NCI-H2196 treated with DMSO at 0.1 percent for 48 hours (cell line): ENCODE measurements around the gene VWF.
"Not testable (repeated sequence)": the region's sequence is repeated elsewhere in the genome, so short reads cannot be mapped to it uniquely, and the experiment has no call there.

Experiments
- DNase-seq: peaks from one replicate; lab custom pipeline; 2025; ENCODE audit not compliant: unreplicated experiment; lab: John Stamatoyannopoulos, UW

The VWF gene

GRCh38 chr12:6124411-6125309 lies at the start of gene VWF:
VWF (minus strand) TSS chr12:6124670; CDS start chr12:6123196, 1,474 bp downstream.
- DNase-seq, result no peak

- DNase-seq, result no peak
Observed at GRCh38 chr12:6172862-6173261, 48.4 kb upstream of the VWF start.

- no peak for DNase-seq
Observed at GRCh38 chr12:6172086-6172485, 47.6 kb upstream of the VWF start.

DNA sequence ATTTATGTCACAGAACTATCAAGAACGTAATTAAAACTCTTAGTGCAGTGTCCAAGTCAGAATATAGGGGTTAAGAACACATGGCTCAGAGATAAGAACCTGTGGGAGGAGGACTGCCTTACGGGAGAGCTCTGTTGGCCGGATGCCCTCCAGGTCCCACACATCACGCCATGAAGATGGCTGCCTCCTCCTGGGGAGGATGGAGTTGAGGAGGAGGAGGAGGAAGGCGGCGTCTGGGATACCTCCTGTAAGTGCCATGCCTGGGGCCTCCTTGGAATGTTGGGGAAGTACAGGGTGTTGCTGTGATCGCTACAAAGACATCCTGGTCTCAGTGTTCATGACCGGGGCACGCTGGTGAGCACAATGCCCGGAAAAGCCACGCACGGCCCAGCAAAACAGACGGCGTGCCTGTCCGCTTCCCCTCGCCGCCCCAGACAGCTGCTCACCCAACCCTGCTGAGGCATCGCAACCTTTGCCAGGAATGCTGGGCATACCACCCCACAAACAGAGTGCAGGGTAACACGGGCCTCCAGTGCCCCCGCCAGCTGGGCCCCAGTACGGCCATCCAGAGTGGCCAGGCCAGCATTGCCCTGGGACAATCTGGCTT lies 47.0 kb upstream of the VWF start:
- DNase-seq, result no peak

- DNase-seq, result no peak
Observed at GRCh38 chr12:6167327-6168280, 43.1 kb upstream of the VWF start.

DNA sequence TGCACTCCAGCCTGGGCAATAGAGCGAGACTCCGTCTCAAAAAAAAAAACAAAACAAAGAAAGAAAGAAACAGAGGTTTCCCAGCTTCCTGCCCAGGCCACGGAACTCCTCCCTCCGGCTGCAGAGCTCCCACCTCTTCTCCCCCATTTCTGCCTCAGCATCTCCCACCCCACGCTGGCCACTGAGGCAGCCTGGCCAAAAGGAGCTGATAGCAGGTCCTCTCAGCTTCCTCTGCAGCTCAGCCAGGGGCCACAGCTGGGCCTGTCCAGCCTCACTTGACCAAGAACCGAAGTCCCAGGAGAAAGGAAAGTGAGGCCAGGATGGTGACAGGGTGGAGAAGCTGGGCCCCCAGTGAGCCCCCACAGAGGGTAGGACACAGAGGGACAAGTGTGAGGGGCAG lies 42.3 kb upstream of the VWF start:
- DNase-seq, result no peak

DNA sequence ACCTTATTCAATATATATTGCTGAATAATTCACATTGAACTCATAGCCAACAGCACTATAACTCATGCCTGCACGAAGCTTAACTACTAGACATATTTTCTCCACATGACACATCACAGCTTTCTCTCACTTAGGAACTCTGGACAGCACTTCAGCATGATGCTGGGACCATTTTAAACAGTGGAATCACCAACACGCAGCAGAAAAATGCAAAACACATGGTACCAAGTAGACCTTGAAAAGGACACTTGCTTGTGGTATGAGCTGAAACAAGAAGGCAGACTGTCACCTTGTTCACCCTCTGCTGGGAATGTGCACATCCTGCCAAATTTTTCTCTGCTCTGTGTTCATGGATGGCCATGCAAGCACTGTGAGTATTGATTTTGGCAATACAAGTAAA lies 40.9 kb upstream of the VWF start:
- no peak for DNase-seq

- no peak for DNase-seq
Observed at GRCh38 chr12:6163416-6164060, 39.1 kb upstream of the VWF start.

- DNase-seq, result no peak
Observed at GRCh38 chr12:6161124-6161882, 36.8 kb upstream of the VWF start.

- not testable (repeated sequence) for DNase-seq
Observed at GRCh38 chr12:6160049-6160649, 35.7 kb upstream of the VWF start.

DNA sequence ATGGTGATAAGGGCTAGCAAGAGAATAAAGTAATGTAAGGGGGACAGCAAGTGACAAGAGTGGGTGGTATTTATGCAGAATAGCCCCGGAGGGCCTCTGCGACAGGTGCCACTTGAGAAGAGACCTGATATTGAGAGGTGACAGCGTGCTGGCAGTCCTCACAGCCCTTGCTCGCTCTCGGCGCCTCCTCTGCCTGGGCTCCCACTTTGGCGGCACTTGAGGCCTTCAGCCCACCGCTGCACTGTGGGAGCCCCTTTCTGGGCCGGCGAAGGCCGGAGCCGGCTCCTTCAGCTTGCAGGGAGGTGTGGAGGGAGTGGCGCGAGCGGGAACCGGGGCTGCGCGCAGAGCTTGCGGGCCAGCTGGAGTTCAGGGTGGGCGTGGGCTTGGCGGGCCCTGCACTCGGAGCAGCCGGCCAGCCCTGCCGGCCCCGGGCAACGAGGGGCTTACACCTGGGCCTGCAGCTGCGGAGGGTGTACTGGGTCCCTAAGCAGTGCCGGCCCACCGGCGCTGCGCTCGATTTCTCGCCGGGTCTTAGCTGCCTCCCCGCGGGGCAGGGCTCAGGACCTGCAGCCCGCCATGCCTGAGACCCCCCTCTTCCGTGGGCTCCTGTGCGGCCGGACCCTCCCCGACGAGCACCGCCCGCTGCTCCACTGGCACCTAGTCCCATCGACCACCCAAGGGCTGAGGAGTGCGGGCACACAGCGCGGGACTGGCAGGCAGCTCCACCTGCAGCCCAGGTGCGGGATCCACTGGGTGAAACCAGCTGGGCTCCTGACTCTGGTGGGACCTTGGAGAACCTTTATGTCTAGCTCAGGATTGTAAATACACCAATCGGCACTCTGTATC lies 34.9 kb upstream of the VWF start:
- not testable (repeated sequence) for DNase-seq

GRCh38 chr12:6158749-6159148 lies 34.3 kb upstream of the VWF start:
- DNase-seq, result no peak

GRCh38 chr12:6158255-6158654 lies 33.8 kb upstream of the VWF start:
- no peak for DNase-seq

DNA sequence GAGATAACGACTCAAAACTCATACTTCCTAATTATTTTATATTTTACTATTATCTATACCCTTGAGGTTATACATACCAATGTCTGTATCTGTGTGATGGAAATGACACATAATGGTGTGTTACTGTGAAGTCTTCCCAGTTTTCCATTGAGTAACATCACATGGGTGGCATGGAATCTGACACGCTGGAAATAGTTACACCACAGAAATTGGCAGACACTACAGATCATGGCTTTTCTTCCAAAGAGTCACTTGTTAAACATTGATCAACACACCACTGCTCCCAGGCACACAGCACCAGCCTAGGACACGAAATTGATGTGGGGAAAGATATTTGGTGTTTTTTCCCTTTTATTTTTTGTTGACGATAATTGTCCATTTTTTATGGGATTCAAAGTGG lies 33.0 kb upstream of the VWF start:
- DNase-seq, result no peak

GRCh38 chr12:6154730-6155459 lies 30.4 kb upstream of the VWF start:
- DNase-seq, result no peak

DNA sequence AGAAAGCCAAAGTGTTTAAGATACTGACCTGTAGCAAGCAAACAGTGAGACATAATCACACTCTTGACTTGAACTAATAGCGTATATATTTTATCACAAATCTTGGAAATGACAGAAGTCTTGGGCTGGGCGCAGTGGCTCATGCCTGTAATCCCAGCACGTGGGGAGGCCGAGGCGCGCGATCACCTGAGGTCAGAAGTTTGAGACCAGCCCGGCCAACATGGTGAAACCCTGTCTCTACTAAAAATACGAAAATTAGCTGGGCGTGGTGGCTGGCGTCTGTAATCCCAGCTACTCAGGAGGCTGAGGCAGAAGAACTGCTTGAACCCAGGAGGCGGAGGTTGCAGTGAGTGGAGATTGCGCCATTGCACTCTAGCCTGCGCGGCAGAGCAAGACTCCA lies 24.3 kb upstream of the VWF start:
- DNase-seq, result not testable (repeated sequence)

GRCh38 chr12:6148061-6148460 lies 23.6 kb upstream of the VWF start:
- no peak for DNase-seq

DNA sequence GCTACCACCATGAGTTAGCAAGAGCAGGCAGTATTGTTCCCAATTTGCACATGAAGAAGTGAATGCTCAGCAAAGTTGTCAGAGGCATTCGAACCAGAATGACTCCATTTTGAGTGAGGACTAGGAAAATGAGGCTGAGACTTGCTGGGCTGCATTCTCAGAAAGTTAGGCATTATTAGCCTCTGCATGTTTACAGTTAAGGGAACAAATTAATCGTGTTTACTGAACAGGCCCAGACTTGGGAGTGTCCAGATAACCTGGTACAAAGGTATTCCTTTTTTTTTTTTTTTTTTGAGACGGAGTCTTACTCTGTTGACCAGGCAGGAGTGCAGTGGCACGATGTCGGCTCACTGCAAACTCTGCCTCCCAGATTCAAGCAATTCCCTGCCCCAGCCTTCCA lies 22.5 kb upstream of the VWF start:
- no peak for DNase-seq
